ENCODE measurements around the gene PTPRD. TPM values are rescaled to one million over a fixed set of nuclear protein-coding genes. Genes with fewer than 3 reads are reported as not detected.

Gene PTPRD
- total RNA-seq, 3 donors from 2014 or later, result 2.9 to 5.4 (median 3.6) TPM

- H3K4me3 ChIP-seq, result no peak overlapping the region
- H3K27me3 ChIP-seq, result no peaks in the 10 kb centered on the region
- H3K36me3 ChIP-seq, result no peaks in the 10 kb centered on the region
- no peaks in the 10 kb centered on the region for H3K4me1 ChIP-seq
- DNase-seq (ENCODE audit: low spot score in 2 of 2), result no peak
- intact Hi-C loops (cut with DNase I; ENCODE audit: low total_unique reads), result no loop called here
- H3K9me3 ChIP-seq, result no peaks in the 10 kb centered on the region
- no peak overlapping the region for H3K27ac ChIP-seq
- TF ChIP-seq POLR2AphosphoS5 (IDR thresholded peaks at IDR 0.05) (no peak), POLR2A (IDR thresholded peaks at IDR 0.05) (no peak), CTCF (IDR thresholded peaks at IDR 0.05) (no peak)
Observed at GRCh38 chr9:8904771-8905515, 1707.9 kb downstream of the PTPRD start.

GRCh38 chr9:8903077-8903476 is 1709.7 kb downstream of the PTPRD start:
- H3K27ac ChIP-seq, result no peak overlapping the region
- H3K4me1 ChIP-seq, result no peaks in the 10 kb centered on the region
- TF ChIP-seq POLR2A (IDR thresholded peaks at IDR 0.05) (no peak), CTCF (IDR thresholded peaks at IDR 0.05) (no peak)
- no peaks in the 10 kb centered on the region for H3K27me3 ChIP-seq
- H3K9me3 ChIP-seq, result no peaks in the 10 kb centered on the region
- no peak for DNase-seq (ENCODE audit: low spot score in 2 of 2)
- H3K4me3 ChIP-seq, result no peak overlapping the region
- intact Hi-C loops (cut with DNase I; ENCODE audit: low total_unique reads), result no loop called here
- no peaks in the 10 kb centered on the region for H3K36me3 ChIP-seq

GRCh38 chr9:8901146-8901545 is 1711.7 kb downstream of the PTPRD start:
- Histone ChIP-seq H3K36me3 (no peaks in the 10 kb centered on the region), H3K4me1 (no peaks in the 10 kb centered on the region), H3K27me3 (no peaks in the 10 kb centered on the region), H3K9me3 (no peaks in the 10 kb centered on the region), H3K27ac (no peak overlapping the region), H3K4me3 (no peak overlapping the region)
- no peak for TF ChIP-seq POLR2A (IDR thresholded peaks at IDR 0.05)
- no peak for TF ChIP-seq POLR2AphosphoS5 (IDR thresholded peaks at IDR 0.05)
- no peak for TF ChIP-seq CTCF (IDR thresholded peaks at IDR 0.05)
- intact Hi-C loops (cut with DNase I; ENCODE audit: low total_unique reads), result no loop called here
- no peak for DNase-seq (ENCODE audit: low spot score in 2 of 2)

GRCh38 chr9:8899511-8899910 is 1713.3 kb downstream of the PTPRD start:
- TF ChIP-seq POLR2A (IDR thresholded peaks at IDR 0.05) (no peak), POLR2AphosphoS5 (IDR thresholded peaks at IDR 0.05) (no peak), CTCF (IDR thresholded peaks at IDR 0.05) (no peak)
- Histone ChIP-seq H3K9me3 (no peaks in the 10 kb centered on the region), H3K36me3 (no peaks in the 10 kb centered on the region), H3K27ac (no peak overlapping the region), H3K4me3 (no peak overlapping the region), H3K27me3 (no peaks in the 10 kb centered on the region), H3K4me1 (no peaks in the 10 kb centered on the region)
- intact Hi-C loops (cut with DNase I; ENCODE audit: low total_unique reads), result no loop called here
- no peak for DNase-seq (ENCODE audit: low spot score in 2 of 2)

GRCh38 chr9:8895861-8896224 is 1717.0 kb downstream of the PTPRD start:
- no peak for TF ChIP-seq POLR2A (IDR thresholded peaks at IDR 0.05)
- peak in 2 of 3 donors; percentile 25 to 60 for TF ChIP-seq CTCF (IDR thresholded peaks at IDR 0.05)
- no peak overlapping the region for H3K4me3 ChIP-seq
- no peak overlapping the region for H3K27ac ChIP-seq
- no peaks in the 10 kb centered on the region for H3K9me3 ChIP-seq
- intact Hi-C loops (cut with DNase I; ENCODE audit: low total_unique reads), result no loop called here
- no peak for DNase-seq (ENCODE audit: low spot score in 2 of 2)
- no peaks in the 10 kb centered on the region for H3K36me3 ChIP-seq
- H3K27me3 ChIP-seq, result no peaks in the 10 kb centered on the region
- H3K4me1 ChIP-seq, result no peaks in the 10 kb centered on the region
